ENCODE data around the gene F11R. TPM values are rescaled to one million over a fixed set of nuclear protein-coding genes. Genes with fewer than 3 reads are reported as not detected.
"Not testable (repeated sequence)": the region's sequence is repeated elsewhere in the genome, so short reads cannot be mapped to it uniquely, and the experiment has no call there.

F11R gene
- total and polyA plus RNA-seq, 9 donors: 8.9 to 28.0 (median 12.3) TPM

GRCh38 chr1:161022432-161022831 is 1.5 kb upstream of the F11R start:
- not testable (repeated sequence) for H3K4me3 ChIP-seq (ENCODE audit: low read length); H3K36me3 ChIP-seq (ENCODE audit: control insufficient read depth, insufficient read depth, low read length); DNase-seq; H3K9me3 ChIP-seq (replicated peaks; ENCODE audit: control insufficient read depth, low read depth, low read length); H3K27ac ChIP-seq (ENCODE audit: low read length)
- peaks cover 22% of the 10 kb centered on the region for H3K4me1 ChIP-seq (ENCODE audit: control insufficient read depth, insufficient read depth, low read length)
- 89% methylated on average over 9 of the region's 12 CpGs for WGBS (ENCODE audit: insufficient coverage)
- peaks cover 21% of the 10 kb centered on the region for H3K27me3 ChIP-seq (ENCODE audit: control insufficient read depth, insufficient read depth, low read length)

GRCh38 chr1:161021970-161022353 is 1.0 kb upstream of the F11R start:
- no CpG with 5 or more reads among the region's 2 CpGs for WGBS (ENCODE audit: insufficient coverage)
- Histone ChIP-seq H3K36me3 (ENCODE audit: control insufficient read depth, insufficient read depth, low read length) (no peaks in the 10 kb centered on the region), H3K27me3 (ENCODE audit: control insufficient read depth, insufficient read depth, low read length) (peaks cover 21% of the 10 kb centered on the region), H3K4me3 (ENCODE audit: low read length) (no peak overlapping the region), H3K27ac (ENCODE audit: low read length) (no peak overlapping the region), H3K4me1 (ENCODE audit: control insufficient read depth, insufficient read depth, low read length) (peaks cover 22% of the 10 kb centered on the region), H3K9me3 (replicated peaks; ENCODE audit: control insufficient read depth, low read depth, low read length) (no peaks in the 10 kb centered on the region)
- DNase-seq: no peak

- Histone ChIP-seq H3K27ac (ENCODE audit: low read length) (no peak overlapping the region), H3K9me3 (replicated peaks; ENCODE audit: control insufficient read depth, low read depth, low read length) (no peaks in the 10 kb centered on the region), H3K27me3 (ENCODE audit: control insufficient read depth, insufficient read depth, low read length) (peaks cover 21% of the 10 kb centered on the region), H3K36me3 (ENCODE audit: control insufficient read depth, insufficient read depth, low read length) (no peaks in the 10 kb centered on the region), H3K4me1 (ENCODE audit: control insufficient read depth, insufficient read depth, low read length) (peaks cover 22% of the 10 kb centered on the region), H3K4me3 (ENCODE audit: low read length) (peak overlapping the region; percentile 38)
- WGBS (ENCODE audit: insufficient coverage): 1% methylated on average over 28 of the region's 34 CpGs
- peak; percentile 47 for DNase-seq
Observed at GRCh38 chr1:161021165-161021969, 415 bp upstream of the F11R start.

- Histone ChIP-seq H3K9me3 (replicated peaks; ENCODE audit: control insufficient read depth, low read depth, low read length) (no peaks in the 10 kb centered on the region), H3K27ac (ENCODE audit: low read length) (peak overlapping the region; percentile 86), H3K27me3 (ENCODE audit: control insufficient read depth, insufficient read depth, low read length) (peaks cover 21% of the 10 kb centered on the region), H3K36me3 (ENCODE audit: control insufficient read depth, insufficient read depth, low read length) (no peaks in the 10 kb centered on the region), H3K4me3 (ENCODE audit: low read length) (peak overlapping the region; percentile 38), H3K4me1 (ENCODE audit: control insufficient read depth, insufficient read depth, low read length) (peaks cover 22% of the 10 kb centered on the region)
- DNase-seq: no peak
- 13% methylated on average over 5 of the region's 10 CpGs for WGBS (ENCODE audit: insufficient coverage)
Observed at GRCh38 chr1:161019751-161020495, 1.0 kb downstream of the F11R start.

GRCh38 chr1:161019111-161019660 is 1.8 kb downstream of the F11R start:
- Histone ChIP-seq H3K27ac (ENCODE audit: low read length) (peak overlapping the region; percentile 86), H3K4me1 (ENCODE audit: control insufficient read depth, insufficient read depth, low read length) (peaks cover 24% of the 10 kb centered on the region), H3K27me3 (ENCODE audit: control insufficient read depth, insufficient read depth, low read length) (peaks cover 21% of the 10 kb centered on the region)
- H3K36me3 ChIP-seq (ENCODE audit: control insufficient read depth, insufficient read depth, low read length); DNase-seq; H3K4me3 ChIP-seq (ENCODE audit: low read length); H3K9me3 ChIP-seq (replicated peaks; ENCODE audit: control insufficient read depth, low read depth, low read length): not testable (repeated sequence)
- 89% methylated on average over 3 of the region's 15 CpGs for WGBS (ENCODE audit: insufficient coverage)

- H3K4me1 ChIP-seq (ENCODE audit: control insufficient read depth, insufficient read depth, low read length): peaks cover 26% of the 10 kb centered on the region
- no peak overlapping the region for H3K27ac ChIP-seq (ENCODE audit: low read length)
- no peaks in the 10 kb centered on the region for H3K9me3 ChIP-seq (replicated peaks; ENCODE audit: control insufficient read depth, low read depth, low read length)
- WGBS (ENCODE audit: insufficient coverage): no CpG with 5 or more reads among the region's 1 CpG
- no peaks in the 10 kb centered on the region for H3K36me3 ChIP-seq (ENCODE audit: control insufficient read depth, insufficient read depth, low read length)
- H3K4me3 ChIP-seq (ENCODE audit: low read length): no peak overlapping the region
- no peak for DNase-seq
- H3K27me3 ChIP-seq (ENCODE audit: control insufficient read depth, insufficient read depth, low read length): peaks cover 21% of the 10 kb centered on the region
Observed at GRCh38 chr1:161018631-161018930, 2.4 kb downstream of the F11R start.

GRCh38 chr1:161017756-161018630 is 3.0 kb downstream of the F11R start:
- Histone ChIP-seq H3K27ac (ENCODE audit: low read length) (peak overlapping the region; percentile 20), H3K4me3 (ENCODE audit: low read length) (no peak overlapping the region)
- 77% methylated on average over 4 of the region's 5 CpGs for WGBS (ENCODE audit: insufficient coverage)

GRCh38 chr1:161017181-161017580 is 3.8 kb downstream of the F11R start:
- H3K4me3 ChIP-seq (ENCODE audit: low read length); H3K9me3 ChIP-seq (replicated peaks; ENCODE audit: control insufficient read depth, low read depth, low read length); DNase-seq; H3K36me3 ChIP-seq (ENCODE audit: control insufficient read depth, insufficient read depth, low read length); H3K27ac ChIP-seq (ENCODE audit: low read length): not testable (repeated sequence)
- Histone ChIP-seq H3K27me3 (ENCODE audit: control insufficient read depth, insufficient read depth, low read length) (peaks cover 19% of the 10 kb centered on the region), H3K4me1 (ENCODE audit: control insufficient read depth, insufficient read depth, low read length) (peaks cover 28% of the 10 kb centered on the region)
- no CpG with 5 or more reads among the region's 7 CpGs for WGBS (ENCODE audit: insufficient coverage)

More at GRCh38 chr1:161017756-161018630, 3.0 kb downstream of the F11R start:
- H3K27me3 ChIP-seq (ENCODE audit: control insufficient read depth, insufficient read depth, low read length): peaks cover 21% of the 10 kb centered on the region
- peaks cover 28% of the 10 kb centered on the region for H3K4me1 ChIP-seq (ENCODE audit: control insufficient read depth, insufficient read depth, low read length)
- no peaks in the 10 kb centered on the region for H3K36me3 ChIP-seq (ENCODE audit: control insufficient read depth, insufficient read depth, low read length)
- no peak for DNase-seq
- H3K9me3 ChIP-seq (replicated peaks; ENCODE audit: control insufficient read depth, low read depth, low read length): no peaks in the 10 kb centered on the region

- H3K27ac ChIP-seq (ENCODE audit: low read length); H3K36me3 ChIP-seq (ENCODE audit: control insufficient read depth, insufficient read depth, low read length); H3K9me3 ChIP-seq (replicated peaks; ENCODE audit: control insufficient read depth, low read depth, low read length); H3K4me3 ChIP-seq (ENCODE audit: low read length); DNase-seq: not testable (repeated sequence)
- no CpG with 5 or more reads among the region's 1 CpG for WGBS (ENCODE audit: insufficient coverage)
- H3K4me1 ChIP-seq (ENCODE audit: control insufficient read depth, insufficient read depth, low read length): peaks cover 28% of the 10 kb centered on the region
- H3K27me3 ChIP-seq (ENCODE audit: control insufficient read depth, insufficient read depth, low read length): peaks cover 18% of the 10 kb centered on the region
Observed at GRCh38 chr1:161016683-161017082, 4.3 kb downstream of the F11R start.

Measured in muscle of leg (tissue), 11 donors.